Hepatocyte (in vitro differentiated cells): ENCODE results near the gene NACA. TPM values are rescaled to one million over a fixed set of nuclear protein-coding genes. Genes with fewer than 3 reads are reported as not detected.
"Not testable (repeated sequence)": the region's sequence is repeated elsewhere in the genome, so short reads cannot be mapped to it uniquely, and the experiment has no call there.

ENCODE experiments used
- DNase-seq: peaks from one replicate; pipeline ENCODE4 v3.0.0-alpha.2; 2016; ENCODE audit warnings: low spot score
- H2AFZ ChIP-seq: fragments of 200-600 bp; sonication (generic); 2 replicates; pipeline ENCODE4 v1.6.0; 2016; ENCODE audit warnings: antibody characterized with exemption, mild to moderate bottlenecking
- H3K27ac ChIP-seq: fragments of 200-600 bp; sonication (generic); 2 replicates; pipeline ENCODE4 v1.5.1; 2016; ENCODE audit warnings: mild to moderate bottlenecking
- H3K27me3 ChIP-seq: fragments of 200-600 bp; sonication (generic); 2 replicates; pipeline ENCODE4 v1.6.1; 2016
- H3K36me3 ChIP-seq: fragments of 200-600 bp; sonication (generic); replicated peaks from 2 replicates; pipeline ENCODE4 v1.5.1; 2016; ENCODE audit warnings: low read depth; ENCODE audit not compliant: insufficient read depth
- H3K4me1 ChIP-seq: fragments of 200-600 bp; sonication (generic); 2 replicates; pipeline ENCODE4 v1.5.1; 2016; ENCODE audit warnings: mild to moderate bottlenecking, moderate library complexity; ENCODE audit not compliant: insufficient read depth
- H3K4me2 ChIP-seq: fragments of 200-600 bp; sonication (generic); 2 replicates; pipeline ENCODE4 v1.6.0; 2016
- H3K4me3 ChIP-seq: fragments of 200-600 bp; sonication (generic); 2 replicates; pipeline ENCODE4 v1.5.1; 2016; ENCODE audit warnings: mild to moderate bottlenecking
- H3K79me2 ChIP-seq: fragments of 200-600 bp; sonication (generic); 2 replicates; pipeline ENCODE4 v1.6.0; 2017; ENCODE audit warnings: mild to moderate bottlenecking
- H3K9me2 ChIP-seq: fragments of 200-600 bp; sonication (generic); replicated peaks from 2 replicates; pipeline ENCODE4 v1.6.0; 2017; ENCODE audit warnings: mild to moderate bottlenecking; ENCODE audit not compliant: insufficient read depth
- H3K9me3 ChIP-seq: fragments of 200-600 bp; sonication (generic); 2 replicates; pipeline ENCODE4 v1.5.1; 2016; ENCODE audit warnings: low read depth, mild to moderate bottlenecking
- H4K20me1 ChIP-seq: fragments of 200-600 bp; sonication (generic); 2 replicates; pipeline ENCODE4 v1.6.0; 2016; ENCODE audit warnings: mild to moderate bottlenecking; ENCODE audit not compliant: insufficient read depth, poor library complexity, severe bottlenecking
- CTCF ChIP-seq: fragments of 200-600 bp; sonication (generic); IDR thresholded peaks from 2 replicates; pipeline ENCODE4 v1.5.1; 2016; ENCODE audit warnings: antibody characterized with exemption, mild to moderate bottlenecking; ENCODE audit not compliant: poor library complexity
- EZH2 ChIP-seq: fragments of 200-600 bp; sonication (generic); IDR thresholded peaks from 2 replicates; pipeline ENCODE4 v1.6.1; 2016; ENCODE audit warnings: antibody characterized with exemption, mild to moderate bottlenecking, borderline replicate concordance
- EZH2phosphoT487 ChIP-seq: fragments of 200-600 bp; sonication (generic); IDR thresholded peaks from one replicate; pipeline ENCODE4 v1.6.1; 2018; ENCODE audit warnings: antibody characterized with exemption, mild to moderate bottlenecking, low read depth, moderate library complexity; ENCODE audit not compliant: unreplicated experiment, severe bottlenecking
- WGBS: methylation state at CpG from one replicate; pipeline ENCODE4 v1.1.6; 2016; ENCODE audit warnings: low lambda C conversion rate; ENCODE audit errors: missing lambda C conversion rate; 5-methylcytosine and 5-hydroxymethylcytosine counted together
- polyA plus RNA-seq: library from polyadenylated mRNA; unstranded; fragments of >200 nt; fragmentation: Nextera tagmentation; extraction: Ambion mirVana; gene quantifications from 2 replicates; pipeline ENCODE4 v1.2.1, GENCODE V29; 2016
- total RNA-seq: library from RNA; depleted of rRNA; stranded (reverse); fragments of >200 nt; gene quantifications from 2 replicates; pipeline ENCODE4 v1.2.3, GENCODE V29; 2014

NACA gene
- total and polyA plus RNA-seq, 2 experiments from 2014 or later, result 631 to 1,295 TPM

GRCh38 chr12:56714431-56714929 is 10.6 kb downstream of the NACA start:
- WGBS, result 100% methylated on average over 2 of the region's 2 CpGs
- Histone ChIP-seq H3K79me2 (peaks cover 47% of the 10 kb centered on the region), H3K36me3 (no peaks in the 10 kb centered on the region), H3K9me2 (no peaks in the 10 kb centered on the region), H3K9me3 (no peaks in the 10 kb centered on the region), H3K4me1 (peaks cover 4% of the 10 kb centered on the region), H3K27ac (no peak overlapping the region), H2AFZ (no peak overlapping the region), H3K27me3 (no peaks in the 10 kb centered on the region), H3K4me2 (no peak overlapping the region), H3K4me3 (no peak overlapping the region), H4K20me1 (peaks cover 56% of the 10 kb centered on the region)
- DNase-seq, result no peak
- TF ChIP-seq CTCF, result no peak
- no peak for TF ChIP-seq EZH2phosphoT487
- no peak for TF ChIP-seq EZH2

GRCh38 chr12:56713345-56713744 is 11.8 kb downstream of the NACA start:
- Histone ChIP-seq H3K79me2 (peaks cover 36% of the 10 kb centered on the region), H3K36me3 (no peaks in the 10 kb centered on the region), H3K4me1 (no peaks in the 10 kb centered on the region), H2AFZ (no peak overlapping the region), H3K27me3 (no peaks in the 10 kb centered on the region), H3K27ac (no peak overlapping the region), H3K4me2 (no peak overlapping the region), H3K4me3 (no peak overlapping the region), H4K20me1 (peaks cover 45% of the 10 kb centered on the region), H3K9me3 (no peaks in the 10 kb centered on the region), H3K9me2 (no peaks in the 10 kb centered on the region)
- DNase-seq, result no peak
- WGBS, result 97% methylated on average over 3 of the region's 3 CpGs
- TF ChIP-seq EZH2phosphoT487 (no peak), EZH2 (no peak), CTCF (no peak)

GRCh38 chr12:56709759-56710376 is 15.2 kb downstream of the NACA start:
- no peaks in the 10 kb centered on the region for H3K9me2 ChIP-seq
- no peak for DNase-seq
- TF ChIP-seq EZH2phosphoT487 (no peak), CTCF (no peak), EZH2 (no peak)
- H3K4me2 ChIP-seq, result no peak overlapping the region
- peaks cover 3% of the 10 kb centered on the region for H3K79me2 ChIP-seq
- peaks cover 12% of the 10 kb centered on the region for H4K20me1 ChIP-seq
- H3K36me3 ChIP-seq, result no peaks in the 10 kb centered on the region
- H3K9me3 ChIP-seq, result no peaks in the 10 kb centered on the region
- no peak overlapping the region for H3K27ac ChIP-seq
- H3K4me1 ChIP-seq, result no peaks in the 10 kb centered on the region
- H3K4me3 ChIP-seq, result no peak overlapping the region
- WGBS, result 71% methylated on average over 5 of the region's 5 CpGs
- H3K27me3 ChIP-seq, result no peaks in the 10 kb centered on the region
- H2AFZ ChIP-seq, result no peak overlapping the region

GRCh38 chr12:56704522-56704921 is 20.6 kb downstream of the NACA start:
- not testable (repeated sequence) for H3K9me2 ChIP-seq, H3K36me3 ChIP-seq, H4K20me1 ChIP-seq, H2AFZ ChIP-seq, H3K79me2 ChIP-seq, H3K4me1 ChIP-seq, H3K27me3 ChIP-seq, H3K9me3 ChIP-seq, H3K4me2 ChIP-seq, DNase-seq, H3K27ac ChIP-seq, H3K4me3 ChIP-seq
- 83% methylated on average over 5 of the region's 5 CpGs for WGBS
